GM21717 (cell line): Measurements from ENCODE around the gene HDAC7.
"Not testable (repeated sequence)": the region's sequence is repeated elsewhere in the genome, so short reads cannot be mapped to it uniquely, and the experiment has no call there.

Source experiments
- ATAC-seq: cut with Tn5 transposase; IDR thresholded peaks from one replicate; pipeline ENCODE4 v1.9.1; 2021; ENCODE audit warnings: mild to moderate bottlenecking, moderate library complexity; ENCODE audit not compliant: unreplicated experiment

Gene HDAC7

DNA sequence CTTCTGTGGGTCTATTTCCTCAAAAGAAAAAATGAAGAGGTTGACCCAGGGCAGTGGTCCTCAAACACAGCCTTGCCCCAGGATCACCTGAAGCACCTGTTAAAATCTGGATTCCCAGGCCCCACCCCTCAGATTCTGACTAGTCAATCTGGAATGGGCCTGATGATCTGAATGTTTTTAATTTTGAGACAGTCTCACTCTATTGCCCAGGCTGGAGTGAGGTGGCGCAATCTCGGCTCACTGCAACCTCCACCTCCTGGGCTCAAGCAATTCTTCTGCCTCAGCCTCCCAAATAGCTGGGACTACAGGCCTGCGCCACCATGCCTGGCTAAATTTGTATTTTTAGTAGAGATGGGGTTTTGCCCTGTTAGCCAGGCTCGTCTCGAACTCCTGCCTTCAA, 4.3 kb downstream of the HDAC7 start:
- ATAC-seq = not testable (repeated sequence)

- no peak for ATAC-seq
These were observed 5.0 kb downstream of the HDAC7 start for GRCh38 chr12:47814539-47815170.

DNA sequence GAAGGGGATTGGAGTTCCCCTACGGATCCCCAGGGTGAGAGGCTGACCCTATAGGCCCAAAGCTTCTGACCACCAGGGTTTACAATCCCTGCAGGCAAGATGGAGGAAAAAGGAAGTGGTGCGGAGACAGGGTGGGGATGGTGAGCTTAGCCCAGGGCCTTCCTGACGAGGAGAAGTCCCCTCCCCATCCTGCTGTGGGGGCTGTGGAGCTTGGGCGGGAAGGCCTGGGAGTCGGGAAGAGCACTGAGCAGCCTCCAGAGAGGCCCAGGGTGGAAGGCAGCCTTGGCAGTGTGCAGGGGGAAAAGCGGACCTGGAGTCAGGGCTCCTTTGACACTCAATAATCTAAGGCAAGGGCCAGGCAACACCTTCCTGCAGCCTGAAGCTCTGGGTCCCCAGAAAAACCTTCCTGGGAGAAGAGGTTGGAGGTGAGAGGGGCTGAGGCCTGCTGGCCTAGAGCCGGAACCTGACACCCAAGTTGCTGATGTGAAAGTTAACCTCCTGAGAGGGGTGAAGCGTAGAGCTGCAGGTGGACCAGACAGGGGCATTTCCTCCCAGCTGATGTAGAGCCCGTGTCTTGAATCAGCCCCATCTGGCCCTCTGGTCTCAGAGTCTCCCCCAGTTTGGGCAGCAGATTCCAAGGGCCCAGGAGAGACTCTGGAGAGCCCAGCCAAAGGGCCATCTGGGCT, 6.0 kb downstream of the HDAC7 start:
- peak; percentile 29 for ATAC-seq

- peak; percentile 62 for ATAC-seq
These were observed 6.7 kb downstream of the HDAC7 start for GRCh38 chr12:47812797-47813510.

DNA sequence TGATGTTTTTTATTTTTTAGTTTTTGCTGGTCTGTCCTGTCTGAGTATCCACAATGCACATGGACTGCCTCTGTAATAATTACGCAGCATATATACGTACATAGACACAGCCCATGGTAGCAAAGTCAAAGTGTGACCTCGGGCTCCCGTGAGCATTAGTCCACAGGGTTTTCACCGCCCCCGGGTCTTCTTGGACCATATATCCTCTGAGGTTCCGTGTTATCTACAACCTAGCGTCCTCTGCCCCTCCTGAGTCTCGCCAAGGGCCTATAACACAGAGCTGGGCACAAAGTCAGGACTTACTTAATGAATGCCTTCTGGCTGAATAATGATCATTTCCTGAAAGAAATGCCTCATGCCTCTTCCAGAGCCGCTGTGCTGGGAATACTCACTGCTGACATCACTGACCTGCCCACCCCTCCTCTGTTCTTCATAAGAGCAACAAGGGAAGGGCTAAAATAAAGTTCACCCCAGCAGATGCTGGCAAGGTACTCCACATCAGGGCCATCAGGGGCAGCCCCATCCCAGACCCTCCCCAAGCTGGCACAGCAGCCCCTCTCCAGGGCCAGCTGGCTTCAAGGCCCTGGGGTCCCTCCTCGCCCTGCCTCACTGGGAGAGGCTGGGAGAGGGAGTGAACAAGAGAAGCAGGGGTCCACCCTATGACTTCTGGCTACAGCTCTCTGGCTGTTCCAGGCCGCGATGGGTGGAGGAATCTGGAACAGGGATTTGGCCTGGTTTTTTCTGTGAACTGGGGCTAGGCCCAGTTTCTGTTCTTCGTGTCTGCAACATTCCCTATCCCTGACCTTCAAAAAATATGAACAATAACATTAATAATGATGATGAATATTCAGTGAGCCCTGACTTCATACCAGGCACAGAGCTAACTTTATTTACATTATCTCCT, 7.9 kb downstream of the HDAC7 start:
- no peak for ATAC-seq

- ATAC-seq = no peak
These were observed 8.7 kb downstream of the HDAC7 start for GRCh38 chr12:47811072-47811396.

DNA sequence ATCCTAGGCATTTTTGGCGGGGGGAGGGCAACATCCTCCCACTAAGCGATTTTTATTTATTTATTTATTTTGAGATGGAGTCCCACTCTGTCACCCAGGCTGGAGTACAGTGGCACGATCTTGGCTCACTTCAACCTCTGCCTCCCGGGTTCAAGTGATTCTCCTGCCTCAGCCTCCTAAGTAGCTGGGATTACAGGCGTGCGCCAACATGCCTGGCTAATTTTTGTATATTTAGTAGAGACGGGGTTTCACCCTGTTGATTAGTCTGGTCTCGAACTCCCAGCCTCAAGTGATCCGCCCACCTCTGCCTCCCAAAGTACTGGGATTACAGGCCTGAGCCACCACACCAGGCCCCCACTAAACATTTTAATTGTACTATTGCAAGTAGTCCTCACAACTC, 10.2 kb downstream of the HDAC7 start:
- ATAC-seq = not testable (repeated sequence)

DNA sequence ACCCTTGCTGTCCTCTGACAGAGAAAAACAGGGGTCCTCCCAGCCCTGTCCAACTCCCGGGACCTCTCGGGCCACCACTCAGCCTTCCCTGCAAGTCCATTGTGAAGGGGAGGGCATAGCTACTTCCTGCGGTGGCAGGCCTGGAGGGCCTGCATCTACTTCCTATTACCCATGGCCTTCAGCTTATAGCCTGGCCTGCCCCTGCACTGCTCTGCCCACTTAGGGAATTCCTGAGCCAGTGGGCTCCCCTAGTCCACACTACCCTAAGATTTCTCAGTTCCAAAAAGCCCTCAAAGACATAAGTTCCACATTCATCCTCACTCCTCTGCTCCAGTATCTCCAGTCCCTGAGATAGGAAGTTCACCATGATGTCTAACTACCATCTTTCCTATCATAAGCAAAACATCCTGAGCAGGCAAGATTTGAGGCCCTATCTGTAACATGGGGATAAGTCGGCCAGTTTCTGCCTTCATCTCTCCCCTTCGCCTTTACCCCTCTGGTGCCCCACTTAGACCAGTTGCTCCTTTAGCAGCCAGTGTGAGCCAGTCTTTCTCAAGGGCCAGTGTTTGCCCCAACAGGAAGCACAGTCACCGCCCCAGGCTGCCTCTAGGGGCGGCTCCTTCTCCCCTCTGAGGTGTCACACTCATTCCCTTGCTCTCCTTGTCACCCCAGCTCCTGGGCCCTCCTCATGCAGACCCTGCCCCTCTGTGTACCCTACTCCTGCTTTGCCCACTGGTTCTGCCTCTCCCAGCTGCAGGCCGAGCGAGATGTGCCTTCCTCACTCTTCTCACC, 10.9 kb downstream of the HDAC7 start:
- no peak for ATAC-seq

GRCh38 chr12:47808050-47808449, 11.7 kb downstream of the HDAC7 start:
- ATAC-seq = peak; percentile 38

GRCh38 chr12:47807338-47807737, 12.4 kb downstream of the HDAC7 start:
- no peak for ATAC-seq

DNA sequence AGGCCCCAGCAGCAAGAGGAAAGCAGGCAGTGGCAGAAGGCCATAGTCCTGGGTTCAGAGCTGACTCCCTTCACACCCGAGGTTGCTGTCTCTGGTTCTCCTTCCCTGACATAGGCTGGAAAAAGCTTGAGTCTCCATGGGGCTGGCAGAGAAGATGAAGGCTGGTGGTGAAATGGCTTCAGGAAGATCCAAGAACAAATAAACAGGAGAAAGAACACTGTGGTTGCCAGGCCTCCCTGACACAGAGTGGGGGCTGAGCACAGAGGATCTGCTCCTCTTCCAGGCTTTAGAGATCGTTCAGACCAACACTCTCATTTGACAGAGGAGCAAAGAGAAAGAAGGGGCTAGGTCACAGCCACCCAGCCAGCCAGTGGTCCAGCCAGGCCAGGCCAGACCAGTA, 14.3 kb downstream of the HDAC7 start:
- no peak for ATAC-seq

GRCh38 chr12:47804171-47804570, 15.5 kb downstream of the HDAC7 start:
- ATAC-seq = no peak

DNA sequence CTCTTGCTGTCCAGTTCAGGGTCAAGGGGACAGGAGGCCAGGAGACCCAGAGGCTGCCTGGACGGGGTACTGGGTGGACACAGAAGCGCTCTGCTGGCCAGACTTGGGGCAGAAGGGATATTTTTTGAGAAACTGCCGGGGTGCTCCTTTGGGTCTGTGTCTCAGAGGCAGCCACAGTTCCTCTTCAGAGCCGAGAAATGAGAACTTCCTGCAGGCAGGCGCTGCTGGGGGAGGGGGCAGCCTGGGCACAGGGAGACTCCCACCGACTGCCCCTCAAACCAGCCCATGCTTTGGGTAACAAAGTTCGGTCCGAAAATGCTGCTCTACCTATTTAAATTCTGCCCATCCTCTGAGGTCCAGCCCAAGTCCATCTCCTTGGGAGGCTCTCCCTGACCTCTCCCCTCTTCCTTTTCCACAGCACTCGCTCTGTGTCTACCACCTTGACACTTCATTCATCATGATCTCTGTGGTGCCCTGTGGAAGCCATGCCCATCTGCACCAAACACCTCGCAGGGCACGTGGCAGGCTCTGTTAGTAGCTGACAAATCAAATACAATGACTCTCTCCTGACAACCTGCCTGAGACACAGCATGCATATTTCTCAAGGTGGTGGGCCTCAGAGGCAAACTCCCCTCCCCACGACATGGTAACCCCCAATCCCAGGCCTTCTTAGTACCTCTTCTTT, 16.4 kb downstream of the HDAC7 start:
- ATAC-seq = no peak

GRCh38 chr12:47802312-47802711, 17.4 kb downstream of the HDAC7 start:
- no peak for ATAC-seq

DNA sequence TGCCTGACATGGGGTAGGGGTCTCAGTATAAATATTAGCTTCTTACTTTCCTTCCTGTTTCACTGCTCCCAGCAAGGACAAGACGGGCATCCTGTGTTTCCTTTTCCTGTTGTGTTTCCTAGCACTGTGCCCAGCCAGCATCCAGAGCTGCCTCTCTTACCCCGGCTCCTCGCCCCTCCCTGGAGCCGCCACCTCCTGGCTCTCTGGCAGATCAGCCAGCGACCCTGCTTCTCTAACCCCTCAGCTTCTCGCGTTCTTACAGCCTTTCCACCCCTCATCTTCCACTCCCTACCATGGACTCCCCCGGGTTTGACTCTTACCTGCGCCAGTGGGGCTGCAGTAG, 17.8 kb downstream of the HDAC7 start:
- ATAC-seq = no peak

GRCh38 chr12:47801170-47801903, 18.4 kb downstream of the HDAC7 start:
- ATAC-seq = no peak

DNA sequence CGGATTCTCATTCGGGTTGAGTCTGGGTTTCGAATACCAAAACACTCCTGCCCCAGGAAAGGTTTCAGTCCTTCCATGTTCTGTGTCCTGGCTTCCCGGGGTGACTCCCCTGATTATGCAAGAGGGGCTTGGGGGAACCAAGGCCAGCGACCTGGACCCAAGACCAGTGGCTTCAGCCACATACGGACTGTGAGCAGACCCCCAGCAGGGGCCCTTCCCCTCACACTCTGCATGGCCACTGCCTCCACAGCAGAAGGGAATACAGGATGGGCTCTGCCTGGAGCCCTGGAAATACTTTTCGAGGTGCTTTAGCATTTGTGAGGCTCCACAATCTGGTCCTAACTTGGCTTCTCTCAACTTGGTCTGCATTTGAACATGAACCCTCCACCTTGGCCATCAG, 19.1 kb downstream of the HDAC7 start:
- no peak for ATAC-seq

- no peak for ATAC-seq
These were observed 20.2 kb downstream of the HDAC7 start for GRCh38 chr12:47799357-47799955.

DNA sequence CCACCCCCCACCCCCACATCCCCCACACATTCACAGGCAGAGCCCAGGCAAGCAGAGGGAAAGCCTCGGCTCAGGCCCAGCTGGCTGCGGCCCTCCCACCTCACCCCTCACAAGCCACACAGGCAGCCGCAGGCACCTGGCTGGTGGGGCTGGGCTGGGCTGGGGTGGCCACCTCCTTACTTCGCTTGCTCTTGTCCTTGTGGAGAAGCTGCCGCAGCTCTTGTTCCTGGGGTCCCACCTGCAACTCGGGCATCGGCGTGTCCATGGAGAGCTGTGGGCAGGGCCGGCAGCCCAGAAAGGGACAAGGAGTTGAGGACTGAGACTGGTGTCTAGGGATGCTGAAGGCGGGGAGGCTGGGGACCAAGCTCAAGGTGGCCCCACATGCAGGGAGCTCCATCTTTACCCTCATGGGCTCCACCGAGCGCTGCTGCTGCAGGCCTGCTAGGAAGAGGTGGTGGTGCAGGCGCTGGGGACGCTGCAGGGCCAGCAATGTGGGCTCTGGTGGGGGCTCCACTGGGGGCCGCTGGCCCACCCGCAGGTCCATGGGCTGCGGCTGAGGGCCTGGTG, 21.2 kb downstream of the HDAC7 start:
- ATAC-seq = no peak
